ENCODE results near the gene ETS1.

DNA sequence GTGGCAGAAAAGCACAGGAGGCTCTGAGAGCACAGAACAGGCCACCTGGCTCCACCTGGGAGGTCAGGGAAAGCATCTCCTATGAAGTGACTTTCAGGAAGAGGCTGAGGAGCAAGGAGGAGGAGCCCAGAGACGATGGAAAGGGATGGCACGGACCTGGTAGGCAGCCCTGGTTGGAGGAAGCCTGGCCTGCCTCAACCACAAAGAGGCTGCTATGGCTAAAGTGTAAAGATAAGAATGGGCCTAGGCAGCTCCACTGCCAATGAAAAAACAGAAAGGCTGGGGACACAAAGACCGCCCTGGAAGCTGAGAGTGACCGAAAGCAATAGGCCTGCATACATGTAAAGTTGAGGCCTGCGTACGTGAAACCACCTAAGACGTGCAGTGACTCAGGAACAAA is 31.2 kb upstream of the ETS1 start:
- TF ChIP-seq, protein P1, sequence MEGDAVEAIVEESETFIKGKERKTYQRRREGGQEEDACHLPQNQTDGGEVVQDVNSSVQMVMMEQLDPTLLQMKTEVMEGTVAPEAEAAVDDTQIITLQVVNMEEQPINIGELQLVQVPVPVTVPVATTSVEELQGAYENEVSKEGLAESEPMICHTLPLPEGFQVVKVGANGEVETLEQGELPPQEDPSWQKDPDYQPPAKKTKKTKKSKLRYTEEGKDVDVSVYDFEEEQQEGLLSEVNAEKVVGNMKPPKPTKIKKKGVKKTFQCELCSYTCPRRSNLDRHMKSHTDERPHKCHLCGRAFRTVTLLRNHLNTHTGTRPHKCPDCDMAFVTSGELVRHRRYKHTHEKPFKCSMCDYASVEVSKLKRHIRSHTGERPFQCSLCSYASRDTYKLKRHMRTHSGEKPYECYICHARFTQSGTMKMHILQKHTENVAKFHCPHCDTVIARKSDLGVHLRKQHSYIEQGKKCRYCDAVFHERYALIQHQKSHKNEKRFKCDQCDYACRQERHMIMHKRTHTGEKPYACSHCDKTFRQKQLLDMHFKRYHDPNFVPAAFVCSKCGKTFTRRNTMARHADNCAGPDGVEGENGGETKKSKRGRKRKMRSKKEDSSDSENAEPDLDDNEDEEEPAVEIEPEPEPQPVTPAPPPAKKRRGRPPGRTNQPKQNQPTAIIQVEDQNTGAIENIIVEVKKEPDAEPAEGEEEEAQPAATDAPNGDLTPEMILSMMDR (conservative IDR thresholded peaks at IDR 0.05; ENCODE audit: low read depth, low read length), result no peak
- no peak for TF ChIP-seq EZH2 (IDR thresholded peaks at IDR 0.05; ENCODE audit: borderline replicate concordance, low read depth, low read length, poor library complexity, severe bottlenecking)

All from A673 (cell line).